Neural cell (in vitro differentiated cells): Measurements from ENCODE around the gene LKAAEAR1.

ENCODE experiments used
- CTCF ChIP-seq: fragments of 450-650 bp; IDR thresholded peaks from 2 replicates; pipeline ENCODE4 v1.5.1; 2014; ENCODE audit warnings: antibody characterized with exemption, mild to moderate bottlenecking, moderate library complexity; ENCODE audit not compliant: poor library complexity, severe bottlenecking
- EP300 ChIP-seq: fragments of 450-650 bp; conservative IDR thresholded peaks from 2 replicates; pipeline ENCODE4 v1.6.1; 2014; ENCODE audit warnings: antibody characterized with exemption, mild to moderate bottlenecking, moderate library complexity; ENCODE audit not compliant: poor library complexity, severe bottlenecking
- EZH2 ChIP-seq: fragments of 200-600, 300-800 bp; shearing (Covaris generic), sonication (generic); IDR thresholded peaks from 2 replicates; pipeline ENCODE4 v1.6.1; 2014; ENCODE audit warnings: antibody characterized with exemption, low read length, borderline replicate concordance, mild to moderate bottlenecking; ENCODE audit not compliant: insufficient read depth, poor library complexity, severe bottlenecking
- MXI1 ChIP-seq: fragments of 450-650 bp; conservative IDR thresholded peaks from 2 replicates; pipeline ENCODE4 v1.6.1; 2014; ENCODE audit warnings: antibody characterized with exemption, mild to moderate bottlenecking; ENCODE audit not compliant: poor library complexity, severe bottlenecking
- POLR2AphosphoS5 ChIP-seq: IDR thresholded peaks from 2 replicates; pipeline ENCODE4 v1.6.1; 2012
- RAD21 ChIP-seq: fragments of 450-650 bp; conservative IDR thresholded peaks from 2 replicates; pipeline ENCODE4 v1.6.1; 2014; ENCODE audit warnings: antibody characterized with exemption, mild to moderate bottlenecking, moderate library complexity
- REST ChIP-seq: IDR thresholded peaks from 2 replicates; pipeline ENCODE4 v1.6.1; 2012; ENCODE audit warnings: borderline replicate concordance
- TAF1 ChIP-seq: IDR thresholded peaks from 2 replicates; pipeline ENCODE4 v1.6.1; 2012; ENCODE audit warnings: low read depth

- no peak for TF ChIP-seq RAD21
- TF ChIP-seq CTCF = no peak
- TF ChIP-seq TAF1 = no peak
- no peak for TF ChIP-seq POLR2AphosphoS5
- no peak for TF ChIP-seq EP300
- TF ChIP-seq MXI1 = no peak
- no peak for TF ChIP-seq REST
- TF ChIP-seq EZH2 = no peak
These were observed 4.0 kb downstream of the LKAAEAR1 start, which contains the start of gene OPRL1 for GRCh38 chr20:64080013-64080812.
